AG04449 (cell line): ENCODE data around the gene BABAM2.

Source experiments
- CTCF ChIA-PET: fragments of 350-600 bp; formaldehyde crosslinking; extraction: SDS; loops from one replicate; lab custom pipeline; 2021; ENCODE audit warnings: antibody characterized with exemption; lab: Yijun Ruan, JAX
- POLR2A ChIA-PET: fragments of 400-600, 350-600 bp; formaldehyde crosslinking; extraction: SDS; loops from one replicate; lab custom pipeline; 2020; ENCODE audit warnings: antibody characterized with exemption, inconsistent platforms; lab: Yijun Ruan, JAX
- DNase-seq: peaks from one replicate; pipeline ENCODE4 v3.0.0-alpha.2; 2010; ENCODE audit warnings: low read depth, low spot score
- H3K4me3 ChIP-seq: 2 replicates; pipeline ENCODE4 v1.5.1; 2011; ENCODE audit warnings: low read depth, mild to moderate bottlenecking, control low read depth, low read length
- CTCF ChIP-seq: IDR thresholded peaks from one replicate; pipeline ENCODE4 v1.5.1; 2011; ENCODE audit warnings: mild to moderate bottlenecking, moderate library complexity, low read length, control low read depth, inconsistent platforms; ENCODE audit not compliant: insufficient read depth; ENCODE audit errors: missing control alignments

BABAM2 gene

GRCh38 chr2:28150994-28151393 lies 260.5 kb downstream of the BABAM2 start:
- no peak overlapping the region for H3K4me3 ChIP-seq
- POLR2A ChIA-PET: no interaction called here
- CTCF ChIA-PET: interaction anchor here (0.7 kb wide), 1 partner anchor 18 kb away, joined by 3 read pairs; no protein-coding TSS in a partner anchor
- TF ChIP-seq CTCF: no peak
- no peak for DNase-seq

- DNase-seq: no peak
- CTCF ChIA-PET: interaction anchor here (1.1 to 1.6 kb wide), 3 partner anchors 13 to 430 kb away, joined by 3 to 4 read pairs (median 3); no protein-coding TSS in a partner anchor
- TF ChIP-seq CTCF: no peak
- no peak overlapping the region for H3K4me3 ChIP-seq
- POLR2A ChIA-PET: no interaction called here
These were observed 262.2 kb downstream of the BABAM2 start for GRCh38 chr2:28152585-28153280.

GRCh38 chr2:28153851-28154250 lies 263.3 kb downstream of the BABAM2 start:
- no peak for DNase-seq
- TF ChIP-seq CTCF: no peak
- POLR2A ChIA-PET: no interaction called here
- no peak overlapping the region for H3K4me3 ChIP-seq
- CTCF ChIA-PET: interaction anchor here (1.6 kb wide), 1 partner anchor 14 kb away, joined by 4 read pairs; no protein-coding TSS in a partner anchor

GRCh38 chr2:28155086-28155485 lies 264.6 kb downstream of the BABAM2 start:
- H3K4me3 ChIP-seq: no peak overlapping the region
- TF ChIP-seq CTCF: no peak
- DNase-seq: no peak
- POLR2A ChIA-PET: no interaction called here
- CTCF ChIA-PET: interaction anchor here (1.1 kb wide), 1 partner anchor 22 kb away, joined by 4 read pairs; no protein-coding TSS in a partner anchor

GRCh38 chr2:28155627-28156026 lies 265.1 kb downstream of the BABAM2 start:
- DNase-seq: no peak
- CTCF ChIA-PET: interaction anchor here (1.1 kb wide), 1 partner anchor 23 kb away, joined by 4 read pairs; no protein-coding TSS in a partner anchor
- no peak overlapping the region for H3K4me3 ChIP-seq
- TF ChIP-seq CTCF: peak; percentile 27
- POLR2A ChIA-PET: no interaction called here

GRCh38 chr2:28158791-28159190 lies 268.3 kb downstream of the BABAM2 start:
- CTCF ChIA-PET: interaction anchor here (1.1 kb wide), 1 partner anchor 11 kb away, joined by 3 read pairs; no protein-coding TSS in a partner anchor
- POLR2A ChIA-PET: no interaction called here
- DNase-seq: no peak
- TF ChIP-seq CTCF: no peak
- H3K4me3 ChIP-seq: no peak overlapping the region
